Measurements from ENCODE around the gene TCF3.
"Not testable (repeated sequence)": the region's sequence is repeated elsewhere in the genome, so short reads cannot be mapped to it uniquely, and the experiment has no call there.

TCF3 gene

GRCh38 chr19:1672769-1673644 lies 20.6 kb upstream of the TCF3 start:
- DNase-seq (ENCODE audit: low spot score) = no peak

- DNase-seq (ENCODE audit: low spot score) = peak; percentile 55
Observed at GRCh38 chr19:1672038-1672768, 19.8 kb upstream of the TCF3 start.

- no peak for DNase-seq (ENCODE audit: low spot score)
Observed at GRCh38 chr19:1671716-1672037, 19.3 kb upstream of the TCF3 start.

- DNase-seq (ENCODE audit: low spot score) = not testable (repeated sequence)
Observed at GRCh38 chr19:1670747-1671146, 18.3 kb upstream of the TCF3 start.

GRCh38 chr19:1668486-1669270 lies 16.3 kb upstream of the TCF3 start:
- DNase-seq (ENCODE audit: low spot score) = no peak

GRCh38 chr19:1668048-1668485 lies 15.7 kb upstream of the TCF3 start:
- no peak for DNase-seq (ENCODE audit: low spot score)

- DNase-seq (ENCODE audit: low spot score) = no peak
Observed at GRCh38 chr19:1665565-1666047, 13.2 kb upstream of the TCF3 start.

GRCh38 chr19:1663852-1664251 lies 11.4 kb upstream of the TCF3 start:
- DNase-seq (ENCODE audit: low spot score) = no peak

GRCh38 chr19:1663227-1663626 lies 10.8 kb upstream of the TCF3 start:
- DNase-seq (ENCODE audit: low spot score) = not testable (repeated sequence)

GRCh38 chr19:1661995-1662394 lies 9.6 kb upstream of the TCF3 start:
- no peak for DNase-seq (ENCODE audit: low spot score)

- no peak for DNase-seq (ENCODE audit: low spot score)
Observed at GRCh38 chr19:1659084-1659427, 6.6 kb upstream of the TCF3 start.

GRCh38 chr19:1658150-1659083 lies 6.0 kb upstream of the TCF3 start:
- DNase-seq (ENCODE audit: low spot score) = no peak

- no peak for DNase-seq (ENCODE audit: low spot score)
Observed at GRCh38 chr19:1657746-1658145, 5.3 kb upstream of the TCF3 start.

GRCh38 chr19:1656988-1657536 lies 4.6 kb upstream of the TCF3 start:
- DNase-seq (ENCODE audit: low spot score) = no peak

- peak; percentile 47 for DNase-seq (ENCODE audit: low spot score)
Observed at GRCh38 chr19:1655987-1656608, 3.7 kb upstream of the TCF3 start.

GRCh38 chr19:1655131-1655981 lies 2.9 kb upstream of the TCF3 start:
- DNase-seq (ENCODE audit: low spot score) = peak; percentile 23

- no peak for DNase-seq (ENCODE audit: low spot score)
Observed at GRCh38 chr19:1654178-1654792, 1.9 kb upstream of the TCF3 start.

GRCh38 chr19:1653300-1653628 lies 849 bp upstream of the TCF3 start:
- no peak for DNase-seq (ENCODE audit: low spot score)

GRCh38 chr19:1651568-1652291 lies 685 bp downstream of the TCF3 start:
- DNase-seq (ENCODE audit: low spot score) = peak; percentile 75
